HG02642 (cell line): Measurements from ENCODE around the gene CXCL12.

Experiments
- ATAC-seq: cut with Tn5 transposase; IDR thresholded peaks from one replicate; pipeline ENCODE4 v1.9.1; 2021; ENCODE audit warnings: mild to moderate bottlenecking; ENCODE audit not compliant: unreplicated experiment, poor library complexity

CXCL12 gene

GRCh38 chr10:44385026-44385695 is at the start of gene CXCL12:
Gene CXCL12 (minus strand): TSS chr10:44385097. CDS start chr10:44385005, 92 bp downstream.
- ATAC-seq: no peak

DNA sequence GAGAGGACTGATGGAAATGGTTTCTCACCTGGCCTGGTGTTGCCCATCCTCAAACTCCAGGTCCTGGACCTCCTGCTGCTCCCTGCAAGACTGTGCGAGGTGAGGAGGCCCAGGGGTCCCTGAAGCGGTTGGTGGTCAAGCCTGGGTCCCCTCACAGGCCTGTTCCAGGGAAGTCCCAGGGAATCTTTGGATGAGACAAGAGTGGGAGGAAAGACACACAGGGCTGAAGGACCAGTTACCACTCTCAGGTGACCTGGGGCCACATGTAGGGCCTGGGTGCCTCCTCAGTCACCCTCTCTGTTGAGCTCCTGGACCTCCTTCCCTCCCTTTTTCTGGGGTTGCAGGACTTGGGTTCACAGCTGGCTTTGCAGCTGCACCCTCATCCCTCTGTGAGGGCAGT is 42.6 kb upstream of the CXCL12 start:
- ATAC-seq: no peak

DNA sequence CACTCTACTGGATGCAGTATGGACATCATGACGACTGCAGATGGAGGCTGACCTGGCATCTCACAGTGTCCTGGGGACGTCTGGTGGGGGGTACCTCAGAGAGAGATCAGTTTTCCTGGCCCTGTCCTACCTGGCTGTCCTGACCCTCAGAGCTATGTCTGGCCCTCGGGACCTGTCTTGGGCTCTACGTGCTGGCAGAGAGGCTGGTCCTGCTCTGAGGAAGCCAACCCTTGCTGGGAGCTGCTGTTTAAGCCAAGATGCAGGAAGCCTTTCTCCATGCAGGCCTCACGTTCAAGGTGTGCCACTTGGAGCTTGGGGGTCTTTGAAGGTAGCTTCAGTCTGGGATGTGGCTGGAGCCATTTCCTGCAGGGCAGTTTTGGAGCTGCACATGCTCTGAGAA is 42.1 kb upstream of the CXCL12 start:
- ATAC-seq: no peak

DNA sequence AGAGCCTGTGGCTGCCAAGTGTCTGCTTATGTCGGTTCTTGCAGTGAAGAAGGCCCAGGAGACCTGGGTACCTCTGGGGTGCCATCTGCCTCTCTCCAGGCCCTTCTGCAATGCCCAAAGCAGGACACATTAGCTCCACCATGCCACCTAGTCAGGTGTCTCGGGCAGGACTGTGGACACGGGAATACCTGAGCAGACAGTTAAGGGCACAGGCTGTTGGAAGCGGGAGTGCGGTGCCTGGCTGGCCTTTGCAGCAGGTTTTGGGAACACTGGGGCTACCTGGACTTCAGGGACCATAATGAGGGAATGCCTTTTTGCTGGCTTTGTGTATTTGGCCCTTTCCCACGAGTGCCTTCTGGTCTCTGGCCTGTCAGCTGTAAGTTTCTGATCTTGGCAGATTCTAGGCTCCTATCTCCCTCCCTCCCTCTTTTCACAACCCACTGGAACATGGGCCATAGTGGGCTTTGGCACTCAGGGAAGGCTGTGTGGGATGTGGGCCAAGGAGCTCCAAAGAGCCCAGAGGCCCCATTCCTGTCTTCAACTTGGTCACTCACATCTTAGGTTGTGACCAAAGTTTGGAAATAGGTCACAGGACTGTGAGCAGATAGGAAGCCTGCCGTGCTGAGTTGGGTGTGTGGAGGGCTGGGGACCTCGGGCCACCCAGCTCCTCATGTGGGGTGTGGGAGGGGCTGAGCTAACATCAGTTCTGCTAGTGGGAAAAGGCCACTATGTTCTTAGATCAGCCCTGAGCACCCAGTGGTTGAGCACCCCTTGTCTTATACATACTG is 41.5 kb upstream of the CXCL12 start:
- no peak for ATAC-seq

- no peak for ATAC-seq
Measured at GRCh38 chr10:44425466-44425865, 40.6 kb upstream of the CXCL12 start.

- ATAC-seq: no peak
Measured at GRCh38 chr10:44424957-44425356, 40.1 kb upstream of the CXCL12 start.

DNA sequence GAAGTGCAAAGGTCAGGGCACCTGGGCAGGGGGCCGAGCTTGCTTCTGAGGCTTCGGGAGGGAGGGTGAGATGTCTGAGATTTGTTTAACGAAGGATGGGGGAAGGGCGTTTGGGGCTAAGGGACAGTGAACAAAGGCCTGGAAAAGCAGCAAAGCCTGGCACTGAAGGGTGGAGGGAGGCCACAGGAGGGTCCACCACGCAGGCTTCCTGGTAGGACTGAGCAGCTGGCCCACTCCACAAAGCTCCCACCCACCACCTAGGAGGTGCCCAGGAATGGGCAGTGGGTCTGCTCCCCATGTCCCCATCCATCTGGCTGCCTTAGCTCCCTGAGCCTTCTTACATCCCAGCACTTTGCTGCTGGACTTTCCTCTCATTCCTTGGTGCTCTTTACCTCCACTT is 39.4 kb upstream of the CXCL12 start:
- ATAC-seq: no peak

- ATAC-seq: no peak
Measured at GRCh38 chr10:44422570-44423101, 37.7 kb upstream of the CXCL12 start.

DNA sequence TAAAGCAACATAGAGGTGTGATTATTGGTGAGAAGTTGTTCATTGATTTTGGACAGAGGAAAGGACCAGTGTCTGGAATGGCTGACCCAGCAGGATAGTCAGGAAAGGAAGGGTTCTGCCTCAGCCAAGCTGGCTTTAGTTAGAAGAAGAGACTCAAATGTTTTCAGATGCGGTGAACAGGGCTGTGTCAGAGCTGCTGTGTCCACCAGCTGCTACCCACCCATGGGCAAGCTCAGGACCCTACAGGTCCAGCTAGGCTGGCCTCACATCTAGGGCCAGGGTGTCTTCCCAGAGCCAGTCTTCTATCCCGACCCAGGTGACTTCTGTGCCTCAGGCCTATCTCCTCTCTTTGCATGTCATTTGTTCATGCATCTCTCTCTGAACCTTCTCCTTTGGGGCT is 37.3 kb upstream of the CXCL12 start:
- no peak for ATAC-seq

GRCh38 chr10:44419790-44420549 is 35.1 kb upstream of the CXCL12 start:
- ATAC-seq: no peak

- no peak for ATAC-seq
Measured at GRCh38 chr10:44418637-44419036, 33.7 kb upstream of the CXCL12 start.

- no peak for ATAC-seq
Measured at GRCh38 chr10:44417761-44418160, 32.9 kb upstream of the CXCL12 start.

GRCh38 chr10:44416936-44417335 is 32.0 kb upstream of the CXCL12 start:
- no peak for ATAC-seq

DNA sequence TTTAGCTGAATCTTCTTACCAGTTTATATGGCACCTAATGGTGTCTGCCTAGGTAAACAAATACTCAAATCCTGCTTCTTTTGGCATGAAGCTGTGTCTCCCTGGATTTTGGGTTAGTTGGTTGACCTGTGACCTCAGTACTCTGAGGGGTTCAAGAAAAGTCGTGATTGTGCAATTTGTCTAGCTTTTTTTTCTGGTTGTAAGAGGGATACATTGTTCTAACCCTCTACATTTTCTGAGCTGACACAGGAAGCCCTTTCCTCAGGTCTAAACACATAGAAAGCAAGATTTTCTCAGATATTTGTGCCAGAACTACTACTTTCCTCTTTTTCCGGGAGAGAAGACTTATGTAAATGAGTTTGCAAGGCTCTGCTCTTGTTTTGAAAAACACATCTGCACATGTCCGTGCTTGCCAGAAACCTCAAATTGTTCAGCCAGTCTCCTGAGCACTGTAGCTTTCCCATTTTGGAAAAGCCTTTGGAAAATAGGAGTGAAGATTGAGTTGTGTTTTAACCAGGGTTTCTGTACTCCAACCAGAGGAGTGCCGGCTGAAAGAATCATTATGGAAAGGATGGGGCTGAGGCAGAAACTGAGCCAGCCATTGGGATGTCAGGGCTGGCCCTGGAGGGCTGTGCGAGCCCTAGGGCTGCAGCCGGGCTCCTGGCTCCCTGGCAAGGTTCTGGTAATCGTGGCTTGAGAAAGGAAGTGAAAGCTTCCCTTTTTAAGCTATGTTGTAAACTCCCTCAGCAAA is 31.3 kb upstream of the CXCL12 start:
- ATAC-seq: no peak

DNA sequence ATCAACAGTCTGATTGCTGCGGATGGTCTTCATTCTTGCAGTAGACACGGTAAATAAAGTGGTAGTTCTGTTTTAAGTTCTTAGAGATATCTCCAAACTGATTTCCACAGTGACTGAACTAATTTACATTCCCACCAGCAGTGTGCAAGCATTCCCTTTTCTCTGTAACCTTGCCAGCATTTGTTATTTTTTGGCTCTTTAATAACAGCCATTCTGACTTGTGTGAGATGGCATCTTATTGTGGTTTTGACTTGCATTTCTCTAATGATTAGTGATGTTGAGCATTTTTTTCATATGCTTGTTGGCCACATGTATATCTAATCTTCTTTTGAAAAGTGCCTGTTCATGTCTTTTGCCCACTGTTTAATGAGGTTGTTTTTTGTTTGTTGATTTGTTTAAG is 30.2 kb upstream of the CXCL12 start:
- ATAC-seq: no peak

- no peak for ATAC-seq
Measured at GRCh38 chr10:44413416-44413815, 28.5 kb upstream of the CXCL12 start.

- no peak for ATAC-seq
Measured at GRCh38 chr10:44411251-44411650, 26.4 kb upstream of the CXCL12 start.

DNA sequence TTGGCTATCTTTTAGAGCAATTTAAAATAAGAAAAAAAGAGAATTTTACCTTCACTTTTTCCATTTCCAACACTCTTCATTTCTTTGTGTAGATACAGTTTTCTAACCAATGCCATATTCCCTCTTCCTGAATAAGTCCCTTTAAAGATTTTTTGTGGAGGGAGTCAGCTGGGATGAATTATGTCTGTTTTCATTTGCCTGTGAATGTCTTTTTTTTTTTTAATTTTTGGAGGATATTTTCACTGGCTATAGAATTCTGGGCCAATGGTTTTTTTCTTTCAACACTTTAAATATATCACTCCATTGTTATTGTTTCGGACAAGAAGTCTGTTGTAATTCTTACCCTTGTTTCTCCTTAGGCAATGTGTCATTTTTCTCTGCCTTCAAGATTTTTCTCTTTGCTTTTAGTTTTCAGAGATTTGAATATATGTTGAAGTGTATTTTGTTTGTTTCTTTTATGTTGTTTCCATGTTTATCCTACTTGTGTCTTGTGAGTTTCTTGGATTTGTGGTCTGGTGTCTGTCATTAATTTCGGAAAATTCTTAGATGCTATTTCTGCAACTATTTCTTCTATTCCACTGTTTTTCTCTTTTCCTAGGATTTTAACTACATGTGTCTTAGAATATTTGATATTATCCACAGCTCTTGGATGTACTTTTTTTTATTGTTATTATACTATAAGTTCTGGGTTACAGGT is 20.0 kb upstream of the CXCL12 start:
- ATAC-seq: no peak

DNA sequence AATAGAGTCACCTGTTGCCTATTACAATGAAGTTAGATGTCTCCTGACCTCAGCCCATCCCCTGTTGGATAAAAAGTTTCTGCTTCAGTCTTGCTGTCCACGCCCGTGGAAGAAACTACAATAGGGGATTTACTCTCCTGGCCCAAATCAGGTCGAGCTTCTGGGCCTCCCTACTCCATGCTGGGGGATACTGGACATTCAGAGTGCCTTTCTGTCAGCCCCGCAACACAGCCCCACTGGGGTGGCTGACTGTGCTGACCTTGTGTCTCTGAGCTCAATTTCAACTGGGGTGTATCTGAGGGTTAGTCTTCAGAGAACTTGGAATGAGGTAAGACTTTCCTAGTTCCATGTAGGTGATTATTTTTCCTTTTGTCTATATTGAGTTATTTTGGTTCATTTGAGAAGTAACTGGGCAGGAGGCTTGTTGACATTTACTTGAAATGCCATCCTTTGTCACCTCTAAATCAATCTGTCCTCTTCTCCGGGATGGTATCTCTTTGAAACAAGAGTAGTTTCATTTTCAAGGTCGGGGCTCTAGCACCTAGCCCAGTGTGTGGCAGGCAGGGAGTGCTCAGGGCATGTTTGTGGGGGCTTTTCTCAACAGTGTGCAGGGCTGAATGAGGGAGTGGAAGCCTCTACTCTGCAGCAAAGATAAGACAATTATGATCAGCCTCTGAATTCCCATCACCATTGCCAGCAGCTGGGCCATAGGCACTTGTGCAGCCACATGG is 17.7 kb upstream of the CXCL12 start:
- ATAC-seq: no peak
